Nephron progenitor cell (in vitro differentiated cells): Measurements from ENCODE around the gene CDC37L1.

Source experiments
- DNase-seq: peaks from one replicate; pipeline ENCODE4 v3.0.0; 2021
- H3K27ac Mint-ChIP-seq: 2 replicates; pipeline ENCODE4 v1.8.0; 2021; ENCODE audit warnings: mild to moderate bottlenecking, moderate library complexity, mixed read lengths
- H3K27me3 Mint-ChIP-seq: 2 replicates; pipeline ENCODE4 v1.8.0; 2021; ENCODE audit warnings: mild to moderate bottlenecking, low read depth, mixed read lengths; ENCODE audit not compliant: poor library complexity
- H3K36me3 Mint-ChIP-seq: 2 replicates; pipeline ENCODE4 v1.8.0; 2021; ENCODE audit warnings: low read depth, mixed read lengths
- H3K4me1 Mint-ChIP-seq: 2 replicates; pipeline ENCODE4 v1.8.0; 2021; ENCODE audit warnings: mixed read lengths
- H3K4me3 Mint-ChIP-seq: 2 replicates; pipeline ENCODE4 v1.8.0; 2021; ENCODE audit warnings: mild to moderate bottlenecking, moderate library complexity, mixed read lengths
- H3K9me3 Mint-ChIP-seq: 2 replicates; pipeline ENCODE4 v1.8.0; 2021; ENCODE audit warnings: mild to moderate bottlenecking, moderate library complexity, mixed read lengths
- TF ChIP-seq, protein P1 (sequence below): fragments of 200-600 bp; sonication (generic); IDR thresholded peaks from 2 replicates; pipeline ENCODE4 v1.5.0; 2021; ENCODE audit warnings: antibody characterized with exemption

The CDC37L1 gene

DNA sequence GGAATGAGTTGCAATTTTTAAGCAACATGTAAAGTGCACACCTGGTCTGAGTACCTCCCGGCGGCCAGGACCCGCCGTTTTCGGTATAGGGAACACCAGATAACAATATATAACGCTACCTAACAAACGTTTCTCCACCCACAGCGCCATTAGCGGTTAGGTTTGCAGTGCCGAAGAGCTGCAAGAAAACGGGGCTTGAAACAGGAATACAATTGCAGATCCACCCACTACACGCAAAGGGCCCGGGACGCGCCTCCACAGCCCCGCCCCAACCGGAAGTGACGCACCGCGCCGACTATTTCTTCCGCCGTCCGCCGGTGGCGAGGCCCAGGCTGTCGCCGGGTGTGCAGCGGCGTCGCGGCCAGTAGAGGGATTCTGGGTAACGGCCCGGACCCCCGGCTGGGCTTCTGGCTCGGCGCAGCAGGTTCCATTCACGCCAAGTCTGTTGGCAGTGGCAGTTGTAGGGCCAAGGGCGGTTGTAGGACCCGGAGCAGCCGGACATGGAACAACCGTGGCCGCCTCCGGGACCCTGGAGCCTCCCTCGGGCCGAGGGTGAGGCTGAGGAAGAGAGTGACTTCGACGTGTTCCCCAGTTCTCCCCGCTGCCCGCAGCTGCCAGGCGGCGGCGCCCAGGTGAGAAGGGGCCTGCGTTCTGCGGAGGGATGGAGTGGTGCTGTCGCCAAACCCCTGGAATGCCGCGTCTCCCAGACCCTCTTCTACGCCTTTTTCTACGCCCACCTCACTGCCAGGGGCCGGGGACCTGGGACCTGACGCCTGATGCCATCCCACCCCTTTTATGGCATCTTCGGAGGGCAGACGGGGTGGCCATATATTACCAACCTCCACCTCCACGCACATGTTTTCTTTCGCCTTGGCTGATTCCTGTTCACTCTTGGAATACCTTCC lies at the start of gene CDC37L1:
Gene CDC37L1 (plus strand): TSS at position 302 of the 905 bp plus-strand sequence. CDS start 199 bp downstream, at position 501.
- no peak within 1 kb of the TSS for H3K4me3 Mint-ChIP-seq
- DNase-seq = peak; percentile 100
- H3K27ac Mint-ChIP-seq = no peak within 1 kb of the TSS
- peaks cover 3% of the 10 kb centered on the region for H3K36me3 Mint-ChIP-seq
- no peaks in the 10 kb centered on the region for H3K4me1 Mint-ChIP-seq
- no peaks in the 10 kb centered on the region for H3K27me3 Mint-ChIP-seq
- TF ChIP-seq, protein P1, sequence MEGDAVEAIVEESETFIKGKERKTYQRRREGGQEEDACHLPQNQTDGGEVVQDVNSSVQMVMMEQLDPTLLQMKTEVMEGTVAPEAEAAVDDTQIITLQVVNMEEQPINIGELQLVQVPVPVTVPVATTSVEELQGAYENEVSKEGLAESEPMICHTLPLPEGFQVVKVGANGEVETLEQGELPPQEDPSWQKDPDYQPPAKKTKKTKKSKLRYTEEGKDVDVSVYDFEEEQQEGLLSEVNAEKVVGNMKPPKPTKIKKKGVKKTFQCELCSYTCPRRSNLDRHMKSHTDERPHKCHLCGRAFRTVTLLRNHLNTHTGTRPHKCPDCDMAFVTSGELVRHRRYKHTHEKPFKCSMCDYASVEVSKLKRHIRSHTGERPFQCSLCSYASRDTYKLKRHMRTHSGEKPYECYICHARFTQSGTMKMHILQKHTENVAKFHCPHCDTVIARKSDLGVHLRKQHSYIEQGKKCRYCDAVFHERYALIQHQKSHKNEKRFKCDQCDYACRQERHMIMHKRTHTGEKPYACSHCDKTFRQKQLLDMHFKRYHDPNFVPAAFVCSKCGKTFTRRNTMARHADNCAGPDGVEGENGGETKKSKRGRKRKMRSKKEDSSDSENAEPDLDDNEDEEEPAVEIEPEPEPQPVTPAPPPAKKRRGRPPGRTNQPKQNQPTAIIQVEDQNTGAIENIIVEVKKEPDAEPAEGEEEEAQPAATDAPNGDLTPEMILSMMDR = peak; percentile 54
- H3K9me3 Mint-ChIP-seq = no peaks in the 10 kb centered on the region

DNA sequence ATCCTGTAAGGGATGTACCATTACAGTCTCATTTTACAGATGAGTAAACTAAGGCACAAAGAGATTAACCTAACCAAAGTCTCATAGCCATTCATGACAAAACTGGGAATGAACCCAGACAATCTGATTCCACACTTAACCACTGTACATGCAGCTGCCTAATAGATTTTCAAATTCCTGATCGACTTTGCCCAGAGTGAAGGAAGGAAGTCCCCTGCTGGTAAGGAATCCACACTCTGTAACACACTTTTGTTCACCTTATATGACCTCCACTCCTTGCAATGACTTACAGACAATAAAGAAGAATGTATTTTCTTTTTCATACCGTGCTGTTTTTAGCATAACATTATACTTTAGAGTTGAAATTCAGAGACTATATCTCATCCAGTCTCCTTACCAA lies 48.5 kb upstream of the CDC37L1 start:
- Mint-ChIP-seq H3K9me3 (no peaks in the 10 kb centered on the region), H3K4me3 (no peak overlapping the region), H3K27ac (no peak overlapping the region), H3K36me3 (no peaks in the 10 kb centered on the region), H3K27me3 (peaks cover 7% of the 10 kb centered on the region), H3K4me1 (no peaks in the 10 kb centered on the region)
- DNase-seq = no peak
- TF ChIP-seq, protein P1 = no peak

DNA sequence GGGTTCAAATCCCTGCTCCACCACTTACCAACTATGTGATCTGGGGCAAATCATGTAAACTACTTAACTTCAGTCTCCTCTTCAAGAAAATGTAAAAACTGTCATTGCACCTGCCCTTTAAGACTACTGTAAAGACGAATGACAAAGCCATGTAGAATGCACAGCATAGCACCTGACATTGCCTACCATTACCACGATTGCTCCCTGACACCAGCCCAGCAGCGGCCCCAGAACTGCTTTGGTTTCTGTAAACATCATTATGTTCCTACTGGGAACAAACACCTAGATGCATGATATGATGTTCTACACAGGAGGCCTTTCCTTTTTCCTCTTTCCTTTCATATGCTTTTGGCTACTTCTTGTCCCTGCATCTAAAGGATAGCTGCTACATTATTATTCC lies 40.4 kb upstream of the CDC37L1 start:
- Mint-ChIP-seq H3K27me3 (peaks cover 10% of the 10 kb centered on the region), H3K4me3 (no peak overlapping the region), H3K27ac (no peak overlapping the region), H3K36me3 (no peaks in the 10 kb centered on the region), H3K4me1 (no peaks in the 10 kb centered on the region), H3K9me3 (no peaks in the 10 kb centered on the region)
- TF ChIP-seq, protein P1 = no peak
- no peak for DNase-seq

DNA sequence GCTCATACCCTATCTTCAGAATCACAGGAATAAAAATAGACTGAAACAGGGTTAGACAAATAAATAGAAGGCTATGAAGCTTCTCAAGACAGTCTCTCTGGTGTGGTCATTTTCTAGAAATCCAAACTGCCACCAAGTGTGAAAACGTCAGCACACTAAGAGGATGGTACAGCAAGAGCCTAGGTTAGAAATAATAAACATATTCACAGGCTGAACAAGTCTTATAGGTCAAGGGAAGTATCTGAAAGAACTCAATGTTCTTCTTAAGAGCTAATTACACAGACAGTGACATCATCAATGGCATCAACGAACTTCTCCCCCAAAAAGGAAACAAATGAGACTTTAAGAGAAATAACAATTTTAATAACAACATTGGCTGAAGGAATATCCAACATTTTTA lies 39.9 kb upstream of the CDC37L1 start:
- Mint-ChIP-seq H3K27me3 (peaks cover 10% of the 10 kb centered on the region), H3K36me3 (no peaks in the 10 kb centered on the region), H3K4me1 (no peaks in the 10 kb centered on the region), H3K27ac (no peak overlapping the region), H3K9me3 (no peaks in the 10 kb centered on the region), H3K4me3 (no peak overlapping the region)
- TF ChIP-seq, protein P1 = no peak
- no peak for DNase-seq

DNA sequence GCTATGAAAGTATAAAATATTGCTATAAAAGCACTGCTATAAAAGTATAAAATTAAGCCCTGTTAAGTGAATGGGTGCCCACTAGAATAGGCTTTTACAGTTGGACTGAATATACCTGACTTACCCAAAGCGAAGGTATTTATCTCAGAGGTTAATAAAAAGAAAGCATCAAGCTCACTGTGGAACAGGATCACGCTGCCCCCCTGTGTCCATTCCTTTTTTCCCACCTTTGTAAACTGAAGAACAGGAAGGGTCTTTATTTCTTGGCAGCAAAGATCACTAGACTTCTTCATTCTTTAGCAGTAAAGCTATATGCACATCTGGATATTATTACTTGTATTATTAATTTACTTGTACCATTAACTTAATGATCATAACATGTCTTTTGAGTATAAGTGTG lies 39.3 kb upstream of the CDC37L1 start:
- no peaks in the 10 kb centered on the region for H3K9me3 Mint-ChIP-seq
- H3K36me3 Mint-ChIP-seq = no peaks in the 10 kb centered on the region
- peak; percentile 33 for DNase-seq
- peaks cover 10% of the 10 kb centered on the region for H3K27me3 Mint-ChIP-seq
- TF ChIP-seq, protein P1 = peak; percentile 51
- H3K4me3 Mint-ChIP-seq = no peak overlapping the region
- no peaks in the 10 kb centered on the region for H3K4me1 Mint-ChIP-seq
- no peak overlapping the region for H3K27ac Mint-ChIP-seq

DNA sequence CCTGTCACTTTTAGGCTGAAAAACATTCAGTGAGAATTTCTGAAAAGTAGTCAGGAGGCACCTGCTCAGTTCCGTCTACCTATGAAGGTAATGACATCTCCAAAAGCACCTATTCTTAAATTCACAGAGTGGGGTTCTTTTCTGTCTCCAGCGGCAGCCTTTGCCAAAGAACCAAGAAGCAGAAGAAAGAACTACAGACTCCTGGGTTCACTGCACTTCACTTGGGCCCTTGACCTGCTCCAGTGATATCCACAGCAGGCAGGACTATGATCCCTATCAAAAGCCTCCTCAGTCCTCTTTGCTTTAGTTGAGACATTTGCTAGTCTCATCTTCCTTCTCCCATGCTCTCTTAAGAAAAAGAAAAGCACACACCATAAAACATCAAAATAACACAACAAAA lies 37.0 kb upstream of the CDC37L1 start:
- Mint-ChIP-seq H3K4me1 (no peaks in the 10 kb centered on the region), H3K27me3 (peaks cover 6% of the 10 kb centered on the region), H3K36me3 (no peaks in the 10 kb centered on the region), H3K4me3 (no peak overlapping the region), H3K9me3 (no peaks in the 10 kb centered on the region), H3K27ac (no peak overlapping the region)
- TF ChIP-seq, protein P1 = no peak
- DNase-seq = no peak
